Measurements from ENCODE around the gene ABHD8. TPM values are rescaled to one million over a fixed set of nuclear protein-coding genes. Genes with fewer than 3 reads are reported as not detected.

The ABHD8 gene
- polyA plus RNA-seq, 1 experiment: 6.1 TPM

GRCh38 chr19:17333611-17334413, 30.6 kb upstream of the ABHD8 start:
- ChIA-PET POLR2A (interaction anchor here (0.6 to 2.9 kb wide), 6 partner anchors 9 to 178 kb away, joined by 3 to 13 read pairs (median 4); partner anchors contain the start of genes DDA1, MRPL34 and PGLS), CTCF (no interaction called here)
- H3K27ac ChIP-seq (ENCODE audit: low read depth, low read length): no peak overlapping the region
- peaks cover 3% of the 10 kb centered on the region for H3K27me3 ChIP-seq (ENCODE audit: control insufficient read depth, insufficient read depth, low read length)
- peak; percentile 33 for DNase-seq (ENCODE audit: low read depth, low spot score)
- H3K4me3 ChIP-seq (ENCODE audit: low read depth, low read length): peak overlapping the region; percentile 72
- peaks cover 13% of the 10 kb centered on the region; the same call in 1 of the 2 replicates for H3K9me3 ChIP-seq (ENCODE audit: control insufficient read depth, insufficient read depth, low read length)
- TF ChIP-seq CTCF (IDR thresholded peaks at IDR 0.05; ENCODE audit: low read depth, low read length): no peak

- POLR2A ChIA-PET: interaction anchor here (0.5 to 2.9 kb wide), 5 partner anchors 15 to 28 kb away, joined by 3 to 13 read pairs (median 4); partner anchors contain the start of genes DDA1 and MRPL34
- no peak overlapping the region for H3K4me3 ChIP-seq (ENCODE audit: low read depth, low read length)
- TF ChIP-seq CTCF (IDR thresholded peaks at IDR 0.05; ENCODE audit: low read depth, low read length): no peak
- DNase-seq (ENCODE audit: low read depth, low spot score): no peak
- H3K9me3 ChIP-seq (ENCODE audit: control insufficient read depth, insufficient read depth, low read length): peaks cover 13% of the 10 kb centered on the region; the same call in 1 of the 2 replicates
- CTCF ChIA-PET: interaction anchor here (1.0 to 1.3 kb wide), 2 partner anchors 13 to 133 kb away, joined by 3 to 4 read pairs; no protein-coding TSS in a partner anchor
- peaks cover 3% of the 10 kb centered on the region for H3K27me3 ChIP-seq (ENCODE audit: control insufficient read depth, insufficient read depth, low read length)
- H3K27ac ChIP-seq (ENCODE audit: low read depth, low read length): no peak overlapping the region
Observed at GRCh38 chr19:17332677-17333581, 29.7 kb upstream of the ABHD8 start.

DNA sequence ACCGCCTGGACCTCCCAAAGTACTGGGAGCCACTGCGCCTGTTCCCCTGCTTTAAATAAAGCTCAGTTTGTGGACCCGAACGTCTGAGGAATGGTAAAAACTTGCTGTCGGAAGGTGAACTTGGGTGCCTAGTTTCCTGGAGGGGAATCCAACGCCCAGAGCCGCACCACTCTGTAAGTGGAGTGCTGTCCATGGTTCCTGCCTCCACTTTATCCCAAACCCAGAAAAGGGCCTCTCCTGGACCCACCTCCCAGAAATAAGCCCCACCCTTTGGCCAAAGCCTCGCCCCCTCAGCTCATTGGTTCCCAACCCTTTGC, 29.1 kb upstream of the ABHD8 start:
- peaks cover 13% of the 10 kb centered on the region; the same call in 1 of the 2 replicates for H3K9me3 ChIP-seq (ENCODE audit: control insufficient read depth, insufficient read depth, low read length)
- peaks cover 3% of the 10 kb centered on the region for H3K27me3 ChIP-seq (ENCODE audit: control insufficient read depth, insufficient read depth, low read length)
- H3K4me3 ChIP-seq (ENCODE audit: low read depth, low read length): no peak overlapping the region
- no peak for TF ChIP-seq CTCF (IDR thresholded peaks at IDR 0.05; ENCODE audit: low read depth, low read length)
- ChIA-PET POLR2A (interaction anchor here (0.5 to 2.9 kb wide), 2 partner anchors 15 to 23 kb away, joined by 4 to 13 read pairs; partner anchors contain the start of gene DDA1), CTCF (interaction anchor here (0.5 to 1.3 kb wide), 4 partner anchors 13 to 134 kb away, joined by 3 to 5 read pairs (median 4); no protein-coding TSS in a partner anchor)
- DNase-seq (ENCODE audit: low read depth, low spot score): no peak
- no peak overlapping the region for H3K27ac ChIP-seq (ENCODE audit: low read depth, low read length)

- H3K4me3 ChIP-seq (ENCODE audit: low read depth, low read length): no peak overlapping the region
- ChIA-PET POLR2A (interaction anchor here (1.2 kb wide), 1 partner anchor 22 kb away, joined by 3 read pairs; no protein-coding TSS in a partner anchor), CTCF (interaction anchor here (0.7 kb wide), 1 partner anchor 234 kb away, joined by 5 read pairs; no protein-coding TSS in a partner anchor)
- H3K27me3 ChIP-seq (ENCODE audit: control insufficient read depth, insufficient read depth, low read length): peaks cover 3% of the 10 kb centered on the region
- H3K9me3 ChIP-seq (ENCODE audit: control insufficient read depth, insufficient read depth, low read length): peaks cover 13% of the 10 kb centered on the region; the same call in 1 of the 2 replicates
- no peak for TF ChIP-seq CTCF (IDR thresholded peaks at IDR 0.05; ENCODE audit: low read depth, low read length)
- H3K27ac ChIP-seq (ENCODE audit: low read depth, low read length): no peak overlapping the region
- DNase-seq (ENCODE audit: low read depth, low spot score): no peak
Observed at GRCh38 chr19:17331045-17331558, 27.9 kb upstream of the ABHD8 start.
